HCT116 (cell line): ENCODE measurements around the gene CRLF3. TPM values are rescaled to one million over a fixed set of nuclear protein-coding genes. Genes with fewer than 3 reads are reported as not detected.
"Not testable (repeated sequence)": the region's sequence is repeated elsewhere in the genome, so short reads cannot be mapped to it uniquely, and the experiment has no call there.

Experiments
- ATAC-seq: fragments of 200-7000 bp; cut with Tn5 transposase; 2 replicates; pipeline ENCODE4 v1.9.1; 2020; ENCODE audit warnings: mild to moderate bottlenecking, moderate library complexity
- BruUV-seq: library from RNA; stranded (reverse); fragments of 400-500 nt; replicated peaks from 2 replicates; lab custom pipeline; 2021; lab: Mats Ljungman, UMichigan
- CTCF ChIA-PET: fragments of 300-600 bp; sonication (Branson Sonifier 250); formaldehyde crosslinking; loops from one replicate; lab custom pipeline; 2021; ENCODE audit warnings: antibody characterized with exemption; lab: Charles Lee
- POLR2A ChIA-PET: fragments of 300-600, 350-600 bp; sonication (Branson Sonifier 250); formaldehyde crosslinking; loops from one replicate; lab custom pipeline; 2021; ENCODE audit warnings: antibody characterized with exemption; lab: Charles Lee
- RAD21 ChIA-PET, 2 experiments: fragments of 300-600 bp; sonication (Branson Sonifier 250); formaldehyde crosslinking; loops; one replicate each; lab custom pipeline; 2023; ENCODE audit warnings: low total read pairs in 2 of 2; ENCODE audit not compliant: uncharacterized antibody in 2 of 2, unreplicated experiment in 2 of 2, low non-redundant PET in 1 of 2; lab: Charles Lee
- DNase-seq: peaks from one replicate; pipeline ENCODE4 v3.0.0-alpha.2; 2010; ENCODE audit warnings: low read depth, low spot score
- H2AFZ ChIP-seq: fragments of 200-600 bp; shearing (Covaris generic), sonication (generic); 2 replicates; pipeline ENCODE4 v1.6.1; 2017; ENCODE audit warnings: low read depth, mixed run types, mixed read lengths, antibody characterized with exemption, low read length; ENCODE audit not compliant: poor library complexity, severe bottlenecking
- H3K27ac ChIP-seq: 2 replicates; pipeline ENCODE4 v1.5.1; 2012; ENCODE audit warnings: low read depth, low read length
- H3K27me3 ChIP-seq: fragments of 200-600 bp; sonication (generic); 2 replicates; pipeline ENCODE4 v1.6.1; 2016; ENCODE audit warnings: mixed run types, low read length, mixed read lengths; ENCODE audit not compliant: insufficient read depth
- H3K36me3 ChIP-seq, 2 experiments: fragments of 200-500 bp in 1 of 2; fragments of 200-600 bp in 1 of 2; sonication (Bioruptor generic) in 1 of 2; sonication (generic) in 1 of 2; 2 replicates each; pipeline versions ENCODE4 v1.5.1 to v1.6.1; 2014 to 2016; ENCODE audit warnings: low read length in 2 of 2, inconsistent platforms in 1 of 2, mixed read lengths in 1 of 2, mixed run types in 1 of 2; ENCODE audit not compliant: insufficient read depth in 2 of 2, control insufficient read depth in 1 of 2
- H3K4me1 ChIP-seq, 2 experiments: fragments of 200-600 bp in 1 of 2; sonication (generic) in 1 of 2; 2 replicates each; pipeline versions ENCODE4 v1.5.1 to v1.6.1; 2012 to 2017; ENCODE audit warnings: low read length in 2 of 2, inconsistent platforms in 1 of 2, mild to moderate bottlenecking in 1 of 2, mixed read lengths in 1 of 2, mixed run types in 1 of 2, moderate library complexity in 1 of 2; ENCODE audit not compliant: insufficient read depth in 2 of 2, control insufficient read depth in 1 of 2
- H3K4me2 ChIP-seq: fragments of 200-600 bp; sonication (generic); 2 replicates; pipeline ENCODE4 v1.6.1; 2017; ENCODE audit warnings: mixed run types, low read length, mixed read lengths
- H3K4me3 ChIP-seq, 2 experiments: fragments of 200-600 bp in 1 of 2; sonication (generic) in 1 of 2; replicated peaks in 1 of 2; 2 replicates each; pipeline ENCODE4 v1.5.1; 2011 to 2016; ENCODE audit warnings: low read length in 2 of 2, control low read depth in 1 of 2, low read depth in 1 of 2, mild to moderate bottlenecking in 1 of 2, mixed read lengths in 1 of 2, mixed run types in 1 of 2
- H3K79me2 ChIP-seq: fragments of 200-600 bp; sonication (generic); 2 replicates; pipeline ENCODE4 v1.6.1; 2017; ENCODE audit warnings: mild to moderate bottlenecking, mixed run types, low read length, moderate library complexity, mixed read lengths; ENCODE audit not compliant: insufficient read depth
- H3K9ac ChIP-seq: fragments of 200-600 bp; sonication (generic); 2 replicates; pipeline ENCODE4 v1.6.1; 2016; ENCODE audit warnings: low read length, mixed read lengths
- H3K9me2 ChIP-seq: fragments of 200-600 bp; sonication (generic), shearing (Covaris generic); 2 replicates; pipeline ENCODE4 v1.6.1; 2017; ENCODE audit warnings: mixed run types, mild to moderate bottlenecking, moderate library complexity; ENCODE audit not compliant: insufficient read depth
- H3K9me3 ChIP-seq, 2 experiments: fragments of 200-500 bp in 1 of 2; fragments of 200-600 bp in 1 of 2; sonication (Bioruptor generic) in 1 of 2; sonication (generic) in 1 of 2; 2 replicates each; pipeline ENCODE4 v1.6.1; 2014 to 2017; ENCODE audit warnings: low read length in 2 of 2, mixed read lengths in 2 of 2, inconsistent platforms in 1 of 2, low read depth in 1 of 2, mild to moderate bottlenecking in 1 of 2, mixed run types in 1 of 2, moderate library complexity in 1 of 2; ENCODE audit not compliant: control insufficient read depth in 1 of 2, insufficient read depth in 1 of 2
- H4K20me1 ChIP-seq: fragments of 200-600 bp; sonication (generic), shearing (Covaris generic); 2 replicates; pipeline ENCODE4 v1.6.1; 2017; ENCODE audit warnings: mixed run types, mild to moderate bottlenecking, moderate library complexity; ENCODE audit not compliant: insufficient read depth
- CTCF ChIP-seq, 3 experiments: fragments of 200-600 bp in 1 of 3; sonication (generic) in 1 of 3; IDR thresholded peaks in 2 of 3; conservative IDR thresholded peaks in 1 of 3; 2 replicates each; pipeline ENCODE4 v1.5.1; 2012 to 2017; ENCODE audit warnings: low read depth in 2 of 3, low read length in 2 of 3, antibody characterized with exemption in 1 of 3, borderline replicate concordance in 1 of 3, control low read depth in 1 of 3, mild to moderate bottlenecking in 1 of 3, mixed read lengths in 1 of 3, mixed run types in 1 of 3, moderate library complexity in 1 of 3; ENCODE audit not compliant: insufficient read depth in 1 of 3
- EGR1 ChIP-seq: IDR thresholded peaks from 2 replicates; pipeline ENCODE4 v1.6.1; 2012; ENCODE audit warnings: low read depth
- EZH2phosphoT487 ChIP-seq: fragments of 200-600 bp; IDR thresholded peaks from 2 replicates; pipeline ENCODE4 v1.6.1; 2018; ENCODE audit warnings: antibody characterized with exemption, borderline replicate concordance
- FOSL1 ChIP-seq: IDR thresholded peaks from 2 replicates; pipeline ENCODE4 v1.6.1; 2012; ENCODE audit warnings: low read depth
- MAX ChIP-seq: IDR thresholded peaks from 2 replicates; pipeline ENCODE4 v1.6.1; 2012
- POLR2A ChIP-seq: IDR thresholded peaks from 2 replicates; pipeline ENCODE4 v1.7.0; 2011; ENCODE audit warnings: borderline replicate concordance; ENCODE audit not compliant: insufficient read depth, insufficient read length; ENCODE audit errors: extremely low read depth
- SIN3A ChIP-seq: IDR thresholded peaks from 2 replicates; pipeline ENCODE4 v1.6.1; 2012; ENCODE audit warnings: low read depth
- SP1 ChIP-seq: IDR thresholded peaks from 2 replicates; pipeline ENCODE4 v1.6.1; 2012; ENCODE audit warnings: low read depth
- YY1 ChIP-seq: IDR thresholded peaks from 2 replicates; pipeline ENCODE4 v1.6.1; 2011; ENCODE audit warnings: low read length, low read depth, moderate library complexity, mild to moderate bottlenecking; ENCODE audit not compliant: insufficient replicate concordance; ENCODE audit errors: extremely low read depth
- ZNF274 ChIP-seq: fragments of 200-500 bp; sonication (Bioruptor generic); IDR thresholded peaks from 2 replicates; pipeline ENCODE4 v1.6.1; 2014; ENCODE audit warnings: mild to moderate bottlenecking, low read depth, low read length, inconsistent platforms
- intact Hi-C: fragments of 100-400 bp; cut with micrococcal nuclease; formaldehyde crosslinking; loops from 2 replicates; pipeline ENCODE4 v1.10.0; 2022
- total RNA-seq: library from RNA; stranded (reverse); gene quantifications from one replicate; pipeline ENCODE4 v1.2.1, GENCODE V29; 2021; ENCODE audit not compliant: unreplicated experiment

Gene CRLF3
- total RNA-seq, 1 experiment from 2014 or later: 32.4 TPM

GRCh38 chr17:30768771-30769170, 55.7 kb downstream of the CRLF3 start:
- H3K9ac ChIP-seq, H4K20me1 ChIP-seq, H3K4me1 ChIP-seq, RAD21 ChIA-PET, intact Hi-C loops, H3K27ac ChIP-seq, H3K9me2 ChIP-seq, H3K27me3 ChIP-seq, CTCF ChIA-PET, ATAC-seq, DNase-seq, POLR2A ChIA-PET, H3K9me3 ChIP-seq, H3K4me2 ChIP-seq, BruUV-seq, H2AFZ ChIP-seq, H3K4me3 ChIP-seq: not testable (repeated sequence)
- H3K36me3 ChIP-seq: peaks cover 4 to 10% of the 10 kb centered on the region in 2 experiments
- peaks cover 18% of the 10 kb centered on the region for H3K79me2 ChIP-seq

- H3K27ac ChIP-seq, ATAC-seq, CTCF ChIA-PET, H3K9me2 ChIP-seq, H3K4me1 ChIP-seq, H3K9me3 ChIP-seq, H3K27me3 ChIP-seq, H2AFZ ChIP-seq, H4K20me1 ChIP-seq, RAD21 ChIA-PET, DNase-seq, H3K9ac ChIP-seq, H3K4me3 ChIP-seq, H3K4me2 ChIP-seq, POLR2A ChIA-PET, BruUV-seq, intact Hi-C loops: not testable (repeated sequence)
- peaks cover 20% of the 10 kb centered on the region for H3K79me2 ChIP-seq
- H3K36me3 ChIP-seq: peaks cover 4 to 10% of the 10 kb centered on the region in 2 experiments
Observed at GRCh38 chr17:30767641-30768404, 56.7 kb downstream of the CRLF3 start.

- H3K9me2 ChIP-seq: no peaks in the 10 kb centered on the region
- no peak overlapping the region for H3K4me3 ChIP-seq
- H3K9me3 ChIP-seq: no peaks in the 10 kb centered on the region
- no peaks in the 10 kb centered on the region for H4K20me1 ChIP-seq
- DNase-seq: no peak
- H3K4me2 ChIP-seq: no peak overlapping the region
- CTCF ChIA-PET: no interaction called here
- H2AFZ ChIP-seq: no peak overlapping the region
- no peak for ATAC-seq
- H3K27me3 ChIP-seq: no peaks in the 10 kb centered on the region
- POLR2A ChIA-PET: no interaction called here
- no peaks in the 10 kb centered on the region for H3K4me1 ChIP-seq
- H3K36me3 ChIP-seq: peaks cover 4 to 5% of the 10 kb centered on the region in 2 experiments; a peak in 1 of 4 replicates
- intact Hi-C loops: no loop called here
- H3K27ac ChIP-seq: no peak overlapping the region
- RAD21 ChIA-PET: no interaction called here
- peaks cover 59% of the 10 kb centered on the region for H3K79me2 ChIP-seq
- H3K9ac ChIP-seq: no peak overlapping the region
- no TSS peak for BruUV-seq
- TF ChIP-seq CTCF (IDR thresholded peaks at IDR 0.05 in 2 of 3, conservative IDR thresholded peaks at IDR 0.05 in 1 of 3; ENCODE audit: borderline replicate concordance in 1 of 3, insufficient read depth in 1 of 3, low read depth in 2 of 3, low read length in 2 of 3): no peak
- TF ChIP-seq SP1: no peak
- no peak for TF ChIP-seq EZH2phosphoT487
- no peak for TF ChIP-seq POLR2A
- no peak for TF ChIP-seq FOSL1
- TF ChIP-seq SIN3A: no peak
- no peak for TF ChIP-seq YY1
- TF ChIP-seq EGR1: no peak
- no peak for TF ChIP-seq MAX
- TF ChIP-seq ZNF274: no peak
Observed at GRCh38 chr17:30761060-30761459, 63.4 kb downstream of the CRLF3 start.
